GM23338 (cell line): Measurements from ENCODE around the gene RNF135. TPM values are rescaled to one million over a fixed set of nuclear protein-coding genes. Genes with fewer than 3 reads are reported as not detected.

Experiments used
- ATAC-seq: fragments of 200-7000 bp; cut with Tn5 transposase; 3 replicates; pipeline ENCODE4 v1.9.1; 2020
- DNase-seq: peaks from one replicate; pipeline ENCODE4 v3.0.0-alpha.2; 2015; ENCODE audit warnings: low spot score
- H2AFZ ChIP-seq: fragments of 200-600 bp; sonication (generic); 2 replicates; pipeline ENCODE4 v1.8.0; 2016; ENCODE audit warnings: antibody characterized with exemption, mild to moderate bottlenecking, moderate library complexity
- H3F3A ChIP-seq: fragments of 200-600 bp; sonication (generic); replicated peaks from 2 replicates; pipeline ENCODE4 v1.8.0; 2017; ENCODE audit warnings: antibody characterized with exemption, mixed run types, low read depth
- H3K27ac ChIP-seq: fragments of 200-600 bp; sonication (generic); 2 replicates; pipeline ENCODE4 v1.6.1; 2016; ENCODE audit warnings: low read depth
- H3K27me3 ChIP-seq: fragments of 200-600 bp; sonication (generic); 2 replicates; pipeline ENCODE4 v1.8.0; 2016; ENCODE audit warnings: mild to moderate bottlenecking, mixed run types, moderate library complexity; ENCODE audit not compliant: insufficient read depth
- H3K36me3 ChIP-seq: fragments of 200-600 bp; sonication (generic); 2 replicates; pipeline ENCODE4 v1.8.0; 2016; ENCODE audit warnings: mild to moderate bottlenecking; ENCODE audit not compliant: insufficient read depth
- H3K4me1 ChIP-seq: fragments of 200-600 bp; sonication (generic); 2 replicates; pipeline ENCODE4 v1.8.0; 2016; ENCODE audit warnings: mild to moderate bottlenecking, moderate library complexity; ENCODE audit not compliant: insufficient read depth
- H3K4me2 ChIP-seq: fragments of 200-600 bp; sonication (generic); 2 replicates; pipeline ENCODE4 v1.7.1; 2017; ENCODE audit warnings: mixed run types
- H3K4me3 ChIP-seq: fragments of 200-600 bp; sonication (generic); 2 replicates; pipeline ENCODE4 v1.6.1; 2016; ENCODE audit warnings: mixed run types
- H3K79me2 ChIP-seq: fragments of 200-600 bp; sonication (generic); replicated peaks from 2 replicates; pipeline ENCODE4 v1.8.0; 2017; ENCODE audit warnings: mild to moderate bottlenecking; ENCODE audit not compliant: insufficient read depth
- H3K9me2 ChIP-seq: fragments of 200-600 bp; sonication (generic); 2 replicates; pipeline ENCODE4 v1.8.0; 2017; ENCODE audit not compliant: insufficient read depth
- H4K20me1 ChIP-seq: fragments of 200-600 bp; sonication (generic); replicated peaks from 2 replicates; pipeline ENCODE4 v1.8.0; 2017; ENCODE audit warnings: mild to moderate bottlenecking; ENCODE audit not compliant: insufficient read depth
- H3K27ac Mint-ChIP-seq: 2 replicates; pipeline ENCODE4 v1.8.0; 2020; ENCODE audit warnings: inconsistent platforms, mild to moderate bottlenecking, moderate library complexity, mixed read lengths
- H3K27me3 Mint-ChIP-seq: 3 replicates; pipeline ENCODE4 v1.8.0; 2022; ENCODE audit warnings: low read depth, mild to moderate bottlenecking, moderate library complexity, mixed read lengths, inconsistent platforms; ENCODE audit not compliant: insufficient read depth, poor library complexity
- H3K36me3 Mint-ChIP-seq: 3 replicates; pipeline ENCODE4 v1.8.0; 2021; ENCODE audit warnings: low read depth, mild to moderate bottlenecking, inconsistent platforms, moderate library complexity, mixed read lengths
- H3K4me1 Mint-ChIP-seq: 3 replicates; pipeline ENCODE4 v1.8.0; 2020; ENCODE audit warnings: mild to moderate bottlenecking, inconsistent platforms, mixed read lengths
- H3K4me3 Mint-ChIP-seq: 3 replicates; pipeline ENCODE4 v1.8.0; 2021; ENCODE audit warnings: moderate library complexity, mild to moderate bottlenecking, inconsistent platforms, mixed read lengths
- H3K9me3 Mint-ChIP-seq: 3 replicates; pipeline ENCODE4 v1.8.0; 2020; ENCODE audit warnings: moderate library complexity, mild to moderate bottlenecking, inconsistent platforms, mixed read lengths
- CREB1 ChIP-seq: fragments of 250-450 bp; sonication (Bioruptor Pico); IDR thresholded peaks from 2 replicates; pipeline ENCODE4 v1.5.0; 2020; ENCODE audit warnings: low read depth, mild to moderate bottlenecking, moderate library complexity
- ETS1 ChIP-seq: IDR thresholded peaks from 2 replicates; pipeline ENCODE4 v1.6.1; 2016; ENCODE audit warnings: antibody characterized with exemption
- EZH2 ChIP-seq: fragments of 200-600 bp; sonication (generic); IDR thresholded peaks from one replicate; pipeline ENCODE4 v1.8.0; 2017; ENCODE audit warnings: antibody characterized with exemption, mild to moderate bottlenecking, low read depth; ENCODE audit not compliant: unreplicated experiment
- EZH2phosphoT487 ChIP-seq: fragments of 200-600 bp; sonication (generic); IDR thresholded peaks from one replicate; pipeline ENCODE4 v1.8.1; 2018; ENCODE audit warnings: antibody characterized with exemption; ENCODE audit not compliant: unreplicated experiment
- JUNB ChIP-seq: IDR thresholded peaks from one replicate; pipeline ENCODE4 v1.6.1; 2016; ENCODE audit warnings: antibody characterized with exemption; ENCODE audit not compliant: unreplicated experiment
- NANOG ChIP-seq: IDR thresholded peaks from 2 replicates; pipeline ENCODE4 v1.6.1; 2016; ENCODE audit warnings: antibody characterized with exemption, borderline replicate concordance
- POLR2AphosphoS5 ChIP-seq: IDR thresholded peaks from 2 replicates; pipeline ENCODE4 v1.6.1; 2016; ENCODE audit warnings: antibody characterized with exemption, low read depth
- REST ChIP-seq: IDR thresholded peaks from one replicate; pipeline ENCODE4 v1.6.1; 2018; ENCODE audit warnings: antibody characterized with exemption; ENCODE audit not compliant: unreplicated experiment
- STAT1 ChIP-seq: IDR thresholded peaks from one replicate; pipeline ENCODE4 v1.6.1; 2016; ENCODE audit warnings: antibody characterized with exemption; ENCODE audit not compliant: unreplicated experiment
- ZNF114 ChIP-seq: fragments of 250-450 bp; sonication (Bioruptor Pico); IDR thresholded peaks from 2 replicates; pipeline ENCODE4 v1.5.0; 2020; ENCODE audit warnings: mild to moderate bottlenecking, moderate library complexity
- ZNF331 ChIP-seq: fragments of 250-450 bp; sonication (Bioruptor Pico); IDR thresholded peaks from 2 replicates; pipeline ENCODE4 v1.5.0; 2020; ENCODE audit warnings: low read depth, mild to moderate bottlenecking, moderate library complexity
- polyA plus RNA-seq: library from polyadenylated mRNA; unstranded; fragments of >200 nt; fragmentation: Nextera tagmentation; extraction: Ambion mirVana; gene quantifications from 2 replicates; pipeline ENCODE4 v1.2.1, GENCODE V29; 2016
- total RNA-seq: library from RNA; depleted of rRNA; stranded (reverse); fragments of >200 nt; shearing (Covaris generic); gene quantifications from 2 replicates; pipeline ENCODE4 v1.2.3, GENCODE V29; 2014
- TF ChIP-seq, protein P1 (sequence below), 2 experiments: fragments of 200-600 bp in 1 of 2; sonication (generic) in 1 of 2; conservative IDR thresholded peaks; 2 replicates each; pipeline versions ENCODE4 v1.5.1 to v1.6.1; 2016 to 2017; ENCODE audit warnings: antibody characterized with exemption in 2 of 2, low read depth in 2 of 2, mild to moderate bottlenecking in 2 of 2, moderate library complexity in 1 of 2
- TF ChIP-seq, protein P2 (sequence below): fragments of 250-450 bp; sonication (Bioruptor Pico); IDR thresholded peaks from 2 replicates; pipeline ENCODE4 v1.5.0; 2020; ENCODE audit warnings: mild to moderate bottlenecking, moderate library complexity

RNF135 gene
- total and polyA plus RNA-seq, 2 experiments from 2014 or later = 9.4 to 9.8 TPM

DNA sequence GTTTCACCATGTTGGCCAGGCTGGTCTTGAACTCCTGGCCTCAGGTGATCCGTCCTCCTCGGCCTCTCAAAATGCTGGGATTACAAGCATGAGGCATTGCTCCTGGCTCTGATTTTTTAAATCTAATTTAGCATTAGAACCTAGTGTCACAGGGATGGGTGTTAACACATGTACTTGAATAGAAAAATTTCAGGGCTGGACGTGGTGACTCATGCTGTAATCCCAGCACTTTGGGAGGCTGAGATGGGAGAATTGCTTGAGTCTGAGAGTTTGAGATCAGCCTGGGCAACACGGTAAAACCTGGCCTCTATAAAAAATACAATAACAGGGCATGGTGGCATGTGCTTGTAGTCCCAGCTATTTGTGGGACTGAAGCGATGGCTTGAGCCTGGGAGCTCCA lies 6.0 kb upstream of the RNF135 start:
- H3K27ac Mint-ChIP-seq = no peak overlapping the region
- ATAC-seq = no peak
- no peaks in the 10 kb centered on the region for H3K4me1 ChIP-seq
- H3K27ac ChIP-seq = no peak overlapping the region
- H3K9me3 Mint-ChIP-seq = no peaks in the 10 kb centered on the region
- no peak for DNase-seq
- H3F3A ChIP-seq = peaks cover 4% of the 10 kb centered on the region; the same call in 1 of the 2 replicates
- no peaks in the 10 kb centered on the region for H3K27me3 ChIP-seq
- H3K4me3 Mint-ChIP-seq = no peak overlapping the region
- H3K36me3 Mint-ChIP-seq = no peaks in the 10 kb centered on the region
- H3K4me1 Mint-ChIP-seq = peaks cover 9% of the 10 kb centered on the region
- H3K9me2 ChIP-seq = no peaks in the 10 kb centered on the region
- H4K20me1 ChIP-seq = no peaks in the 10 kb centered on the region
- H3K36me3 ChIP-seq = no peaks in the 10 kb centered on the region
- TF ChIP-seq, protein P1, sequence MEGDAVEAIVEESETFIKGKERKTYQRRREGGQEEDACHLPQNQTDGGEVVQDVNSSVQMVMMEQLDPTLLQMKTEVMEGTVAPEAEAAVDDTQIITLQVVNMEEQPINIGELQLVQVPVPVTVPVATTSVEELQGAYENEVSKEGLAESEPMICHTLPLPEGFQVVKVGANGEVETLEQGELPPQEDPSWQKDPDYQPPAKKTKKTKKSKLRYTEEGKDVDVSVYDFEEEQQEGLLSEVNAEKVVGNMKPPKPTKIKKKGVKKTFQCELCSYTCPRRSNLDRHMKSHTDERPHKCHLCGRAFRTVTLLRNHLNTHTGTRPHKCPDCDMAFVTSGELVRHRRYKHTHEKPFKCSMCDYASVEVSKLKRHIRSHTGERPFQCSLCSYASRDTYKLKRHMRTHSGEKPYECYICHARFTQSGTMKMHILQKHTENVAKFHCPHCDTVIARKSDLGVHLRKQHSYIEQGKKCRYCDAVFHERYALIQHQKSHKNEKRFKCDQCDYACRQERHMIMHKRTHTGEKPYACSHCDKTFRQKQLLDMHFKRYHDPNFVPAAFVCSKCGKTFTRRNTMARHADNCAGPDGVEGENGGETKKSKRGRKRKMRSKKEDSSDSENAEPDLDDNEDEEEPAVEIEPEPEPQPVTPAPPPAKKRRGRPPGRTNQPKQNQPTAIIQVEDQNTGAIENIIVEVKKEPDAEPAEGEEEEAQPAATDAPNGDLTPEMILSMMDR (conservative IDR thresholded peaks at IDR 0.05; ENCODE audit: low read depth in 2 of 2) = no peak
- no peak for TF ChIP-seq REST
- TF ChIP-seq, protein P2, sequence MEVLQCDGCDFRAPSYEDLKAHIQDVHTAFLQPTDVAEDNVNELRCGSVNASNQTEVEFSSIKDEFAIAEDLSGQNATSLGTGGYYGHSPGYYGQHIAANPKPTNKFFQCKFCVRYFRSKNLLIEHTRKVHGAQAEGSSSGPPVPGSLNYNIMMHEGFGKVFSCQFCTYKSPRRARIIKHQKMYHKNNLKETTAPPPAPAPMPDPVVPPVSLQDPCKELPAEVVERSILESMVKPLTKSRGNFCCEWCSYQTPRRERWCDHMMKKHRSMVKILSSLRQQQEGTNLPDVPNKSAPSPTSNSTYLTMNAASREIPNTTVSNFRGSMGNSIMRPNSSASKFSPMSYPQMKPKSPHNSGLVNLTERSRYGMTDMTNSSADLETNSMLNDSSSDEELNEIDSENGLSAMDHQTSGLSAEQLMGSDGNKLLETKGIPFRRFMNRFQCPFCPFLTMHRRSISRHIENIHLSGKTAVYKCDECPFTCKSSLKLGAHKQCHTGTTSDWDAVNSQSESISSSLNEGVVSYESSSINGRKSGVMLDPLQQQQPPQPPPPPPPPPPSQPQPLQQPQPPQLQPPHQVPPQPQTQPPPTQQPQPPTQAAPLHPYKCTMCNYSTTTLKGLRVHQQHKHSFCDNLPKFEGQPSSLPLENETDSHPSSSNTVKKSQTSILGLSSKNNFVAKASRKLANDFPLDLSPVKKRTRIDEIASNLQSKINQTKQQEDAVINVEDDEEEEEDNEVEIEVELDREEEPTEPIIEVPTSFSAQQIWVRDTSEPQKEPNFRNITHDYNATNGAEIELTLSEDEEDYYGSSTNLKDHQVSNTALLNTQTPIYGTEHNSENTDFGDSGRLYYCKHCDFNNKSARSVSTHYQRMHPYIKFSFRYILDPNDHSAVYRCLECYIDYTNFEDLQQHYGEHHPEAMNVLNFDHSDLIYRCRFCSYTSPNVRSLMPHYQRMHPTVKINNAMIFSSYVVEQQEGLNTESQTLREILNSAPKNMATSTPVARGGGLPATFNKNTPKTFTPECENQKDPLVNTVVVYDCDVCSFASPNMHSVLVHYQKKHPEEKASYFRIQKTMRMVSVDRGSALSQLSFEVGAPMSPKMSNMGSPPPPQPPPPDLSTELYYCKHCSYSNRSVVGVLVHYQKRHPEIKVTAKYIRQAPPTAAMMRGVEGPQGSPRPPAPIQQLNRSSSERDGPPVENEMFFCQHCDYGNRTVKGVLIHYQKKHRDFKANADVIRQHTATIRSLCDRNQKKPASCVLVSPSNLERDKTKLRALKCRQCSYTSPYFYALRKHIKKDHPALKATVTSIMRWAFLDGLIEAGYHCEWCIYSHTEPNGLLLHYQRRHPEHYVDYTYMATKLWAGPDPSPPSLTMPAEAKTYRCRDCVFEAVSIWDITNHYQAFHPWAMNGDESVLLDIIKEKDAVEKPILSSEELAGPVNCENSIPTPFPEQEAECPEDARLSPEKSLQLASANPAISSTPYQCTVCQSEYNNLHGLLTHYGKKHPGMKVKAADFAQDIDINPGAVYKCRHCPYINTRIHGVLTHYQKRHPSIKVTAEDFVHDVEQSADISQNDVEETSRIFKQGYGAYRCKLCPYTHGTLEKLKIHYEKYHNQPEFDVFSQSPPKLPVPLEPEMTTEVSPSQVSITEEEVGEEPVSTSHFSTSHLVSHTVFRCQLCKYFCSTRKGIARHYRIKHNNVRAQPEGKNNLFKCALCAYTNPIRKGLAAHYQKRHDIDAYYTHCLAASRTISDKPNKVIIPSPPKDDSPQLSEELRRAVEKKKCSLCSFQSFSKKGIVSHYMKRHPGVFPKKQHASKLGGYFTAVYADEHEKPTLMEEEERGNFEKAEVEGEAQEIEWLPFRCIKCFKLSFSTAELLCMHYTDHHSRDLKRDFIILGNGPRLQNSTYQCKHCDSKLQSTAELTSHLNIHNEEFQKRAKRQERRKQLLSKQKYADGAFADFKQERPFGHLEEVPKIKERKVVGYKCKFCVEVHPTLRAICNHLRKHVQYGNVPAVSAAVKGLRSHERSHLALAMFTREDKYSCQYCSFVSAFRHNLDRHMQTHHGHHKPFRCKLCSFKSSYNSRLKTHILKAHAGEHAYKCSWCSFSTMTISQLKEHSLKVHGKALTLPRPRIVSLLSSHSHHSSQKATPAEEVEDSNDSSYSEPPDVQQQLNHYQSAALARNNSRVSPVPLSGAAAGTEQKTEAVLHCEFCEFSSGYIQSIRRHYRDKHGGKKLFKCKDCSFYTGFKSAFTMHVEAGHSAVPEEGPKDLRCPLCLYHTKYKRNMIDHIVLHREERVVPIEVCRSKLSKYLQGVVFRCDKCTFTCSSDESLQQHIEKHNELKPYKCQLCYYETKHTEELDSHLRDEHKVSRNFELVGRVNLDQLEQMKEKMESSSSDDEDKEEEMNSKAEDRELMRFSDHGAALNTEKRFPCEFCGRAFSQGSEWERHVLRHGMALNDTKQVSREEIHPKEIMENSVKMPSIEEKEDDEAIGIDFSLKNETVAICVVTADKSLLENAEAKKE (CRISPR knock-in tag) = no peak
- no peak for TF ChIP-seq NANOG
- TF ChIP-seq JUNB = no peak
- no peak for TF ChIP-seq CREB1 (CRISPR knock-in tag)
- no peak for TF ChIP-seq STAT1
- TF ChIP-seq POLR2AphosphoS5 = no peak
- no peak for TF ChIP-seq EZH2
- TF ChIP-seq EZH2phosphoT487 = no peak
- TF ChIP-seq ETS1 = no peak
- TF ChIP-seq ZNF114 (CRISPR knock-in tag) = no peak
- TF ChIP-seq ZNF331 (CRISPR knock-in tag) = no peak
- H3K4me2 ChIP-seq = no peak overlapping the region
- H3K27me3 Mint-ChIP-seq = peaks cover 7% of the 10 kb centered on the region
- no peak overlapping the region for H3K4me3 ChIP-seq
- no peaks in the 10 kb centered on the region for H3K79me2 ChIP-seq
- 0 out of 2 replicates have a peak overlapping the region, but pooled peaks have one; percentile 28 for H2AFZ ChIP-seq
